Measurements from ENCODE around the gene KCNE1.
"Not testable (repeated sequence)": the region's sequence is repeated elsewhere in the genome, so short reads cannot be mapped to it uniquely, and the experiment has no call there.

The KCNE1 gene

GRCh38 chr21:34483435-34483834, 28.6 kb downstream of the KCNE1 start:
- H3K36me3 ChIP-seq (ENCODE audit: insufficient read depth, low read length); H3K9ac ChIP-seq (ENCODE audit: low read depth, low read length, poor library complexity, severe bottlenecking); H3K79me2 ChIP-seq (ENCODE audit: insufficient read depth, low read length); H3F3A ChIP-seq (ENCODE audit: low read depth); H3K27me3 ChIP-seq (ENCODE audit: insufficient read depth, low read length, poor library complexity, severe bottlenecking); H3K4me2 ChIP-seq (ENCODE audit: low read depth, low read length, poor library complexity, severe bottlenecking); H4K20me1 ChIP-seq (ENCODE audit: insufficient read depth, low read length, poor library complexity, severe bottlenecking); H3K4me3 ChIP-seq (ENCODE audit: low read length, poor library complexity, severe bottlenecking); H2AFZ ChIP-seq (ENCODE audit: low read length); H3K4me1 ChIP-seq (ENCODE audit: insufficient read depth, low read length, poor library complexity, severe bottlenecking); H3K9me3 ChIP-seq (ENCODE audit: insufficient read depth, low read depth, low read length); H3K9me2 ChIP-seq (replicated peaks; ENCODE audit: low read depth, low read length): not testable (repeated sequence)

- H3K4me1 ChIP-seq (ENCODE audit: insufficient read depth, low read length, poor library complexity, severe bottlenecking); H3K4me2 ChIP-seq (ENCODE audit: low read depth, low read length, poor library complexity, severe bottlenecking); H3K9me2 ChIP-seq (replicated peaks; ENCODE audit: low read depth, low read length); H3K4me3 ChIP-seq (ENCODE audit: low read length, poor library complexity, severe bottlenecking); H3K79me2 ChIP-seq (ENCODE audit: insufficient read depth, low read length); H3K9ac ChIP-seq (ENCODE audit: low read depth, low read length, poor library complexity, severe bottlenecking); H4K20me1 ChIP-seq (ENCODE audit: insufficient read depth, low read length, poor library complexity, severe bottlenecking); H2AFZ ChIP-seq (ENCODE audit: low read length); H3K27me3 ChIP-seq (ENCODE audit: insufficient read depth, low read length, poor library complexity, severe bottlenecking); H3F3A ChIP-seq (ENCODE audit: low read depth); H3K9me3 ChIP-seq (ENCODE audit: insufficient read depth, low read depth, low read length); H3K36me3 ChIP-seq (ENCODE audit: insufficient read depth, low read length): not testable (repeated sequence)
Measured at GRCh38 chr21:34467333-34467732, 44.7 kb downstream of the KCNE1 start.

GRCh38 chr21:34459426-34459825, 52.6 kb downstream of the KCNE1 start:
- not testable (repeated sequence) for H3K4me3 ChIP-seq (ENCODE audit: low read length, poor library complexity, severe bottlenecking); H3F3A ChIP-seq (ENCODE audit: low read depth)

GRCh38 chr21:34458266-34458665, 53.7 kb downstream of the KCNE1 start:
- H3F3A ChIP-seq (ENCODE audit: low read depth); H2AFZ ChIP-seq (ENCODE audit: low read length); H4K20me1 ChIP-seq (ENCODE audit: insufficient read depth, low read length, poor library complexity, severe bottlenecking); H3K9ac ChIP-seq (ENCODE audit: low read depth, low read length, poor library complexity, severe bottlenecking); H3K9me3 ChIP-seq (ENCODE audit: insufficient read depth, low read depth, low read length); H3K79me2 ChIP-seq (ENCODE audit: insufficient read depth, low read length); H3K4me3 ChIP-seq (ENCODE audit: low read length, poor library complexity, severe bottlenecking); H3K27me3 ChIP-seq (ENCODE audit: insufficient read depth, low read length, poor library complexity, severe bottlenecking); H3K36me3 ChIP-seq (ENCODE audit: insufficient read depth, low read length); H3K4me2 ChIP-seq (ENCODE audit: low read depth, low read length, poor library complexity, severe bottlenecking); H3K4me1 ChIP-seq (ENCODE audit: insufficient read depth, low read length, poor library complexity, severe bottlenecking); H3K9me2 ChIP-seq (replicated peaks; ENCODE audit: low read depth, low read length): not testable (repeated sequence)

More at GRCh38 chr21:34459426-34459825, 52.6 kb downstream of the KCNE1 start:
- not testable (repeated sequence) for H3K36me3 ChIP-seq (ENCODE audit: insufficient read depth, low read length); H3K9me2 ChIP-seq (replicated peaks; ENCODE audit: low read depth, low read length); H3K4me2 ChIP-seq (ENCODE audit: low read depth, low read length, poor library complexity, severe bottlenecking); H3K4me1 ChIP-seq (ENCODE audit: insufficient read depth, low read length, poor library complexity, severe bottlenecking); H4K20me1 ChIP-seq (ENCODE audit: insufficient read depth, low read length, poor library complexity, severe bottlenecking); H3K9ac ChIP-seq (ENCODE audit: low read depth, low read length, poor library complexity, severe bottlenecking); H3K9me3 ChIP-seq (ENCODE audit: insufficient read depth, low read depth, low read length); H3K79me2 ChIP-seq (ENCODE audit: insufficient read depth, low read length); H2AFZ ChIP-seq (ENCODE audit: low read length); H3K27me3 ChIP-seq (ENCODE audit: insufficient read depth, low read length, poor library complexity, severe bottlenecking)

- not testable (repeated sequence) for H4K20me1 ChIP-seq (ENCODE audit: insufficient read depth, low read length, poor library complexity, severe bottlenecking); H3K79me2 ChIP-seq (ENCODE audit: insufficient read depth, low read length); H2AFZ ChIP-seq (ENCODE audit: low read length); H3K36me3 ChIP-seq (ENCODE audit: insufficient read depth, low read length); H3K27me3 ChIP-seq (ENCODE audit: insufficient read depth, low read length, poor library complexity, severe bottlenecking); H3K9me2 ChIP-seq (replicated peaks; ENCODE audit: low read depth, low read length); H3F3A ChIP-seq (ENCODE audit: low read depth); H3K4me1 ChIP-seq (ENCODE audit: insufficient read depth, low read length, poor library complexity, severe bottlenecking); H3K4me3 ChIP-seq (ENCODE audit: low read length, poor library complexity, severe bottlenecking); H3K4me2 ChIP-seq (ENCODE audit: low read depth, low read length, poor library complexity, severe bottlenecking); H3K9ac ChIP-seq (ENCODE audit: low read depth, low read length, poor library complexity, severe bottlenecking); H3K9me3 ChIP-seq (ENCODE audit: insufficient read depth, low read depth, low read length)
Measured at GRCh38 chr21:34456180-34456579, 55.8 kb downstream of the KCNE1 start.

GRCh38 chr21:34455628-34456027, 56.4 kb downstream of the KCNE1 start:
- H3K4me3 ChIP-seq (ENCODE audit: low read length, poor library complexity, severe bottlenecking); H3K9me2 ChIP-seq (replicated peaks; ENCODE audit: low read depth, low read length): not testable (repeated sequence)

GRCh38 chr21:34447018-34447417, 65.0 kb downstream of the KCNE1 start:
- H3K79me2 ChIP-seq (ENCODE audit: insufficient read depth, low read length); H3K36me3 ChIP-seq (ENCODE audit: insufficient read depth, low read length); H3F3A ChIP-seq (ENCODE audit: low read depth): not testable (repeated sequence)

More at GRCh38 chr21:34455628-34456027, 56.4 kb downstream of the KCNE1 start:
- H4K20me1 ChIP-seq (ENCODE audit: insufficient read depth, low read length, poor library complexity, severe bottlenecking); H2AFZ ChIP-seq (ENCODE audit: low read length); H3K4me2 ChIP-seq (ENCODE audit: low read depth, low read length, poor library complexity, severe bottlenecking); H3K9me3 ChIP-seq (ENCODE audit: insufficient read depth, low read depth, low read length); H3K9ac ChIP-seq (ENCODE audit: low read depth, low read length, poor library complexity, severe bottlenecking); H3F3A ChIP-seq (ENCODE audit: low read depth); H3K4me1 ChIP-seq (ENCODE audit: insufficient read depth, low read length, poor library complexity, severe bottlenecking); H3K36me3 ChIP-seq (ENCODE audit: insufficient read depth, low read length); H3K79me2 ChIP-seq (ENCODE audit: insufficient read depth, low read length); H3K27me3 ChIP-seq (ENCODE audit: insufficient read depth, low read length, poor library complexity, severe bottlenecking): not testable (repeated sequence)

GRCh38 chr21:34443486-34443885, 68.5 kb downstream of the KCNE1 start:
- H3K4me1 ChIP-seq (ENCODE audit: insufficient read depth, low read length, poor library complexity, severe bottlenecking); H3K9me3 ChIP-seq (ENCODE audit: insufficient read depth, low read depth, low read length); H3K9me2 ChIP-seq (replicated peaks; ENCODE audit: low read depth, low read length); H4K20me1 ChIP-seq (ENCODE audit: insufficient read depth, low read length, poor library complexity, severe bottlenecking); H3K27me3 ChIP-seq (ENCODE audit: insufficient read depth, low read length, poor library complexity, severe bottlenecking); H2AFZ ChIP-seq (ENCODE audit: low read length); H3F3A ChIP-seq (ENCODE audit: low read depth); H3K79me2 ChIP-seq (ENCODE audit: insufficient read depth, low read length); H3K4me2 ChIP-seq (ENCODE audit: low read depth, low read length, poor library complexity, severe bottlenecking); H3K36me3 ChIP-seq (ENCODE audit: insufficient read depth, low read length); H3K4me3 ChIP-seq (ENCODE audit: low read length, poor library complexity, severe bottlenecking); H3K9ac ChIP-seq (ENCODE audit: low read depth, low read length, poor library complexity, severe bottlenecking): not testable (repeated sequence)

More at GRCh38 chr21:34447018-34447417, 65.0 kb downstream of the KCNE1 start:
- H4K20me1 ChIP-seq (ENCODE audit: insufficient read depth, low read length, poor library complexity, severe bottlenecking); H3K4me3 ChIP-seq (ENCODE audit: low read length, poor library complexity, severe bottlenecking); H3K9me3 ChIP-seq (ENCODE audit: insufficient read depth, low read depth, low read length); H3K27me3 ChIP-seq (ENCODE audit: insufficient read depth, low read length, poor library complexity, severe bottlenecking); H3K9ac ChIP-seq (ENCODE audit: low read depth, low read length, poor library complexity, severe bottlenecking); H3K4me1 ChIP-seq (ENCODE audit: insufficient read depth, low read length, poor library complexity, severe bottlenecking); H3K9me2 ChIP-seq (replicated peaks; ENCODE audit: low read depth, low read length); H3K4me2 ChIP-seq (ENCODE audit: low read depth, low read length, poor library complexity, severe bottlenecking); H2AFZ ChIP-seq (ENCODE audit: low read length): not testable (repeated sequence)
